ENCODE data around the gene DCLRE1B. TPM values are rescaled to one million over a fixed set of nuclear protein-coding genes. Genes with fewer than 3 reads are reported as not detected.

DCLRE1B gene
- polyA plus RNA-seq, 1 experiment: 4.5 TPM

DNA sequence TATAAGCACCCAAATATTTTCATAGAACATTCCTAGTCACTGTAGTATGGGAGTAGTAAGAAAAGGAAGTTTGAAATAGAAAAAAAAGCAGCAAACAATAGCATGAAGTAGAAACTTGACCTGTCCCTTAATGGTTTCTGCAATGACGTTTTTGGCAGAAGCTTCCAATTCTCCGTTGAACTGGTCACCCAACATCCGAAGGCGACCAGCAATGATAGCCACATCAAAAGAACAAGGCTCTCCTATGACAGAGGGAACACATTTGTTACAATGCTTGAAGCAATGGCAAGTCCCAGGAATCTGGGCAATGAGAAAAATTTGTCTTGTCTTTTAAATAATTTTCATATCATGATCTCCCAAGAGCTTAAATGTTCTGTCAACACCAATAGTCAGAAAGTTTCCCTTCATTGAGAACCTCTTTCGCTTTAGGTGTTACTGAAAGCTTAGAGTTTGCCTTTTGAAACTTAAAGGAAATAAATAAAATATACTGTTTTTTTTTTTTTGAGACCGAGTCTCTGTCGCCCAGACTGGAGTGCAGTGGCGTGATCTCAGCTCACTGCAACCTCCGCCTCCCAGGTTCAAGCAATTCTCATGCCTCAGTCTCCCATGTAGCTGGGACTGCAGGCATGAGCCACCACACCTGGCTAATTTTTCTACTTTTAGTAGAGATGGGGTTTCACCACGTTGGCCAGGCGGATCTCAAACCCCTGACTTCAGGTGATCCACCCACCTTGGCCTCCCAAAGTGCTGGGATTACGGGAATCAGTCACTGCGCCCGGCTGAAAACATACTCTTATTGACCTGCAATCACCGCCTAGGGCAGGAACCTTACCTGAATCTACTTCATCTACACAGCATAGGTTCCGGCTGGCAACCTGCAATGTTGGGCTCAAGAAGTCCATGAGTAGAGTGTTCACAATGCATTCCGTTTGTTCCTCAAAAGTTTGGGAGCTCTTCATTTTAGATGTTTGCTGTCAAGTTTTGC is 18.4 kb upstream of the DCLRE1B start:
- Histone ChIP-seq H3K36me3 (ENCODE audit: control insufficient read depth, insufficient read depth, low read length) (no peaks in the 10 kb centered on the region), H3K27me3 (ENCODE audit: control insufficient read depth, insufficient read depth, low read length) (no peaks in the 10 kb centered on the region), H3K4me3 (ENCODE audit: low read depth, low read length) (no peak overlapping the region)
- no peak for DNase-seq (ENCODE audit: low read depth)
- ChIA-PET CTCF (interaction anchor here (0.7 to 1.8 kb wide), 4 partner anchors 13 to 18 kb away, joined by 3 to 4 read pairs (median 4); partner anchors contain the start of gene AP4B1), POLR2A (interaction anchor here (0.7 kb wide), 1 partner anchor 17 kb away, joined by 3 read pairs; no protein-coding TSS in a partner anchor)
- no peak for TF ChIP-seq CTCF (IDR thresholded peaks at IDR 0.05; ENCODE audit: insufficient read depth, low read depth, low read length)

GRCh38 chr1:113887402-113888175 is 17.5 kb upstream of the DCLRE1B start, which contains the start of gene BCL2L15:
TSS of gene BCL2L15 (minus strand) at chr1:113887581. CDS start at chr1:113887375, 206 bp downstream.
- no peak for TF ChIP-seq CTCF (IDR thresholded peaks at IDR 0.05; ENCODE audit: insufficient read depth, low read depth, low read length)
- CTCF ChIA-PET: interaction anchor here (0.7 to 1.8 kb wide), 4 partner anchors 14 to 17 kb away, joined by 3 to 4 read pairs (median 4); partner anchors contain the start of gene AP4B1

GRCh38 chr1:113890816-113891215 is 14.3 kb upstream of the DCLRE1B start:
- CTCF ChIA-PET: interaction anchor here (1.2 kb wide), 1 partner anchor 13 kb away, joined by 3 read pairs; the partner anchor contains the start of gene AP4B1
- H3K4me3 ChIP-seq (ENCODE audit: low read depth, low read length): no peak overlapping the region

More at GRCh38 chr1:113887402-113888175, 17.5 kb upstream of the DCLRE1B start, which contains the start of gene BCL2L15:
- no peaks in the 10 kb centered on the region for H3K36me3 ChIP-seq (ENCODE audit: control insufficient read depth, insufficient read depth, low read length)
- POLR2A ChIA-PET: no interaction called here
- H3K27me3 ChIP-seq (ENCODE audit: control insufficient read depth, insufficient read depth, low read length): no peaks in the 10 kb centered on the region
- DNase-seq (ENCODE audit: low read depth): no peak
- H3K4me3 ChIP-seq (ENCODE audit: low read depth, low read length): no peak within 1 kb of the TSS

DNA sequence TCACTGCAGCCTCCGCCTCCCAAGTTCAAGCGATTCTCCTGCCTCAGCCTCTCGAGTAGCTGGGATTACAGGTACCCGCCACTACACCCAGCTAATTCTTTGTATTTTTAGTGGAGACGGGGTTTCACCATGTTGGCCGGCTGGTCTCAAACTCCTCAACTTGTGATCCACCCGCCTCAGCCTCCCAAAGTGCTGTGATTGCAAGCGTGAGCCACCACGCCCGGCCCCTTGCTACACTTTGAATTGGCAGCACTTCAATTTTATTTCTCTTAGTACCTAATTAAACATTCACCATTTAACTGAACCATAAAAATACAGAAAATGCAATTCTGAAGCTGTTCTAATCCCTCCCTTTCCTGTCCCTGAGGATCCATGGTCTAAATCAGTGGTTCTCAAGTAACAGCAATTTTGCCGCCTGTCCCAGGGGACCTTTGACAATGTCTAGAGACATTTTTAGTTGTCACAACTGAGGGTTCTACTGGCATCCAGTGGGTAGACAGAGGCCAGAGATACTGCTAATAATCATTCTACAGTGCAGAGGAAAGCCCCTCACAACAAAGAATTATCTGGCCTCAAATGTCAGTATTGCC is 13.4 kb upstream of the DCLRE1B start:
- Histone ChIP-seq H3K36me3 (ENCODE audit: control insufficient read depth, insufficient read depth, low read length) (peaks cover 2% of the 10 kb centered on the region; the same call in 1 of the 2 replicates), H3K4me3 (ENCODE audit: low read depth, low read length) (no peak overlapping the region), H3K27me3 (ENCODE audit: control insufficient read depth, insufficient read depth, low read length) (no peaks in the 10 kb centered on the region)
- no peak for TF ChIP-seq CTCF (IDR thresholded peaks at IDR 0.05; ENCODE audit: insufficient read depth, low read depth, low read length)
- CTCF ChIA-PET: no interaction called here
- POLR2A ChIA-PET: no interaction called here
- no peak for DNase-seq (ENCODE audit: low read depth)

More at GRCh38 chr1:113890816-113891215, 14.3 kb upstream of the DCLRE1B start:
- DNase-seq (ENCODE audit: low read depth): no peak
- POLR2A ChIA-PET: no interaction called here
- H3K36me3 ChIP-seq (ENCODE audit: control insufficient read depth, insufficient read depth, low read length): peaks cover 2% of the 10 kb centered on the region; the same call in 1 of the 2 replicates
- no peaks in the 10 kb centered on the region for H3K27me3 ChIP-seq (ENCODE audit: control insufficient read depth, insufficient read depth, low read length)
- TF ChIP-seq CTCF (IDR thresholded peaks at IDR 0.05; ENCODE audit: insufficient read depth, low read depth, low read length): no peak
